Progenitor cell of endocrine pancreas (in vitro differentiated cells): ENCODE data around the gene LRP6. TPM values are rescaled to one million over a fixed set of nuclear protein-coding genes. Genes with fewer than 3 reads are reported as not detected.

Experiments
- DNase-seq: peaks from one replicate; pipeline ENCODE4 v3.0.0; 2021; ENCODE audit warnings: low spot score; ENCODE audit not compliant: unreplicated experiment
- H3K27ac Mint-ChIP-seq: 2 replicates; pipeline ENCODE4 v1.8.0; 2021; ENCODE audit warnings: mild to moderate bottlenecking, moderate library complexity, mixed read lengths
- H3K27me3 Mint-ChIP-seq: 2 replicates; pipeline ENCODE4 v1.8.0; 2021; ENCODE audit warnings: mixed read lengths
- H3K36me3 Mint-ChIP-seq: 2 replicates; pipeline ENCODE4 v1.8.0; 2022; ENCODE audit warnings: mixed read lengths; ENCODE audit not compliant: insufficient read depth
- H3K4me1 Mint-ChIP-seq: 2 replicates; pipeline ENCODE4 v1.8.0; 2021; ENCODE audit warnings: low read depth, mixed read lengths
- H3K4me3 Mint-ChIP-seq: 2 replicates; pipeline ENCODE4 v1.8.0; 2021; ENCODE audit warnings: low read depth, mild to moderate bottlenecking, moderate library complexity, mixed read lengths
- H3K9me3 Mint-ChIP-seq: 2 replicates; pipeline ENCODE4 v1.8.0; 2021; ENCODE audit warnings: low read depth, mixed read lengths
- total RNA-seq: library from RNA; stranded (reverse); gene quantifications from 2 replicates; pipeline ENCODE4 v1.2.1, GENCODE V29; 2021
- TF ChIP-seq, protein P1 (sequence below): fragments of 200-600 bp; sonication (generic); IDR thresholded peaks from one replicate; pipeline ENCODE4 v1.5.0; 2021; ENCODE audit warnings: antibody characterized with exemption, mild to moderate bottlenecking; ENCODE audit not compliant: unreplicated experiment

LRP6 gene
- total RNA-seq, 1 donor from 2014 or later = 163 TPM

DNA sequence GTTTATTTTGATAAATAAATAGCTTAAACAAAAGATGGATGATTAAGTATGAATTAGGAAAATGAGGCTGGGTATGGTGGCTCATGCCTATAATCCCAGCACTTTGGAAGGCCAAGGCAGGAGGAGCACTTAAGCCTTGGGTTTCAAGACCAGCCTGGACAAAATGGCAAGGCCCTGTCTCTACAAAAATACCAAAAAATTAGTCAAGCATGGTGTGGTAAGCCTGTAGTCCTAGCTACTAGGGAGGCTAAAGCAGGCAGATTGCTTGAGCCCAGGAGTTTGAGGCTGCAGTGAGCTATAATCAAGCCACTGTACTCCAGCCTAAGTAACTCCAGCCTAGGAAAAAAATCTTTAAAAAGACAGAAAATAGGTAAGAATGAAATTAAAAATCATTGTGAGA, 100.1 kb downstream of the LRP6 start:
- no peak for DNase-seq
- H3K36me3 Mint-ChIP-seq = peaks cover 26% of the 10 kb centered on the region
- H3K27ac Mint-ChIP-seq = peak overlapping the region; percentile 43
- no peaks in the 10 kb centered on the region for H3K9me3 Mint-ChIP-seq
- H3K27me3 Mint-ChIP-seq = no peaks in the 10 kb centered on the region
- H3K4me3 Mint-ChIP-seq = no peak overlapping the region
- peaks cover 22% of the 10 kb centered on the region for H3K4me1 Mint-ChIP-seq
- TF ChIP-seq, protein P1, sequence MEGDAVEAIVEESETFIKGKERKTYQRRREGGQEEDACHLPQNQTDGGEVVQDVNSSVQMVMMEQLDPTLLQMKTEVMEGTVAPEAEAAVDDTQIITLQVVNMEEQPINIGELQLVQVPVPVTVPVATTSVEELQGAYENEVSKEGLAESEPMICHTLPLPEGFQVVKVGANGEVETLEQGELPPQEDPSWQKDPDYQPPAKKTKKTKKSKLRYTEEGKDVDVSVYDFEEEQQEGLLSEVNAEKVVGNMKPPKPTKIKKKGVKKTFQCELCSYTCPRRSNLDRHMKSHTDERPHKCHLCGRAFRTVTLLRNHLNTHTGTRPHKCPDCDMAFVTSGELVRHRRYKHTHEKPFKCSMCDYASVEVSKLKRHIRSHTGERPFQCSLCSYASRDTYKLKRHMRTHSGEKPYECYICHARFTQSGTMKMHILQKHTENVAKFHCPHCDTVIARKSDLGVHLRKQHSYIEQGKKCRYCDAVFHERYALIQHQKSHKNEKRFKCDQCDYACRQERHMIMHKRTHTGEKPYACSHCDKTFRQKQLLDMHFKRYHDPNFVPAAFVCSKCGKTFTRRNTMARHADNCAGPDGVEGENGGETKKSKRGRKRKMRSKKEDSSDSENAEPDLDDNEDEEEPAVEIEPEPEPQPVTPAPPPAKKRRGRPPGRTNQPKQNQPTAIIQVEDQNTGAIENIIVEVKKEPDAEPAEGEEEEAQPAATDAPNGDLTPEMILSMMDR = no peak

DNA sequence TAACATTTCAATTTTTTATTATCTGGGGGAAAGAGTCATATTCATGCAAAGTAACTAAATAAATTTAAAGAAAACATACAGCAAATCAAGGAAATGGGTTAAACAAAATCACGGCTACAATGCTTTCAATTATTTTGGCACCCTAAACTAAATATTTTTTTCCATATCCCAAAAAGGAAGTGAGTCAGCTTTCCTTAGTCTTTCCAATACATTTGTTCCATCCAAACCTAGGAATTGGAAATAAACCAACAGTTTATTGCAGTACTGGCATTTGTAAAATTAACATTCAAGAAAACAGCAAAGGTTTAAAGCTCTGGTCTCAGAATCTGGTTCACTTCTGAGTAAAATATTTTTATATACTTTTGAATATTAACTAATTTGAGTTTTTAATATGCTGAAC, 106.9 kb downstream of the LRP6 start:
- no peak overlapping the region for H3K4me3 Mint-ChIP-seq
- no peaks in the 10 kb centered on the region for H3K9me3 Mint-ChIP-seq
- H3K27me3 Mint-ChIP-seq = no peaks in the 10 kb centered on the region
- TF ChIP-seq, protein P1 = no peak
- no peak overlapping the region for H3K27ac Mint-ChIP-seq
- DNase-seq = no peak
- peaks cover 49% of the 10 kb centered on the region for H3K36me3 Mint-ChIP-seq
- H3K4me1 Mint-ChIP-seq = peaks cover 5% of the 10 kb centered on the region

DNA sequence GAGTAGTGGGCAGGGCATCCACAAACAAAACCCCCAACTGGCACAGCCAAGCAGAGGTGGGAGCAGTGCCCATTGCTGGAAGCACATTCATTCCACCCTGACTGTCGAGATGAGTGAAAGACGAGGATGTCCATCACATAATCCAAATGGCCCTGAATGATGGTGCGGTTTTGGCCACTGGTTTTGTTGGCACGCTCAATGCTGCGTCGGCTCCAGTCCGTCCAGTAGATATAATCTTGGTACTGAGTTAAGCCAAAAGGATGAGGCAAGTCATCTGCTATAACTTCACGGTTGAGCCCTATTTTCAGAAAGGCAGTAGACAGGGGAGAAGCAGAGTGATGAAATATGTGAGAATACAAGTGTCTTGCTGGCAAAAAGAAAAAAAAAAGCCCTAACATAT, 108.0 kb downstream of the LRP6 start:
- TF ChIP-seq, protein P1 = no peak
- Mint-ChIP-seq H3K27ac (no peak overlapping the region), H3K9me3 (no peaks in the 10 kb centered on the region), H3K36me3 (peaks cover 48% of the 10 kb centered on the region), H3K4me1 (peaks cover 2% of the 10 kb centered on the region), H3K4me3 (no peak overlapping the region), H3K27me3 (no peaks in the 10 kb centered on the region)
- no peak for DNase-seq

DNA sequence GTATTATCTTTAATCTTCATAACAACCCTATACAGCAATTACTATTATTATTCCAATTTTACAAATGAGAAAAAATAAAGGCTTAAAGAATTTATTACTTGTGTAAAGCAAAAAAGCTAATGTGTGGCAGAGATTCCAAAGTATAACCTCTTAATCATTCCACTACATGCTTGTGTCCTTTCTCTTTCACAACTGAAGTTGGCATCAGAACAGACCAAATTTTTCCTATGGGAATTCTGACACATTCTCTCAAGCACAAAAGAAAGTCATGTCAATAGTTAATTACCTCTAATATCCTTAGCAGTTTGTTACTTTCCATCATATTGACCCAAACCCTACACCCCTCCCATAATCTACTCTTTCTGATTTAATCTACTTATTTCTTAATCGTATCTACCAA, 109.4 kb downstream of the LRP6 start:
- Mint-ChIP-seq H3K9me3 (no peaks in the 10 kb centered on the region), H3K27me3 (no peaks in the 10 kb centered on the region), H3K27ac (peak overlapping the region; percentile 36), H3K36me3 (peaks cover 46% of the 10 kb centered on the region), H3K4me1 (peaks cover 2% of the 10 kb centered on the region), H3K4me3 (no peak overlapping the region)
- TF ChIP-seq, protein P1 = no peak
- no peak for DNase-seq

DNA sequence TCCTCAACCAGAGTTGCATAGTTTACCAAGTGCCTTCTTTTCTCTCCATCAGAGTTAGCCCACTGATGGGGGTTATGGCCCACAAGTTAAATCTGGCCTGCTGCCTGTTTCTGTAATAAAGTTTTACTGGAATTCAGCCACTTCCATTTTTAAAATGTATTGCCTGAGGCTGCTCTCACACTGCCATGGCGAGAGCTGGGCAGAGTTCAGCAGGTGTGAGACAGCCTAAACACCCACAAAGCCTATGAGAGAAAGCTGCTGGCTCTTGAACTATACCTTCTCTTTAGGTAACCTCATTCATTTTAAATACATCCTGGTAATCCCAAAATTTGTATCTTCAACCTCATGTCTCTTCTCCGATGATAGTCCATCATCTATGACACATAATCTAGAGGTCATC, 110.0 kb downstream of the LRP6 start:
- H3K27me3 Mint-ChIP-seq = no peaks in the 10 kb centered on the region
- H3K9me3 Mint-ChIP-seq = no peaks in the 10 kb centered on the region
- H3K36me3 Mint-ChIP-seq = peaks cover 44% of the 10 kb centered on the region
- peak overlapping the region; percentile 36 for H3K27ac Mint-ChIP-seq
- DNase-seq = no peak
- H3K4me3 Mint-ChIP-seq = no peak overlapping the region
- H3K4me1 Mint-ChIP-seq = peaks cover 2% of the 10 kb centered on the region
- TF ChIP-seq, protein P1 = no peak
